Liver (tissue), 3 donors: ENCODE measurements around the gene PMIS2.

ENCODE experiments used
- EGR1 ChIP-seq, 2 donors: IDR thresholded peaks; 2 replicates each; pipeline ENCODE4 v1.6.1; 2016 to 2018; ENCODE audit warnings: antibody characterized with exemption in 2 of 2, low read depth in 2 of 2
- GABPA ChIP-seq, 2 donors: IDR thresholded peaks in 1 of 2; conservative IDR thresholded peaks in 1 of 2; 2 replicates each; pipeline ENCODE4 v1.6.1; 2016; ENCODE audit warnings: antibody characterized with exemption in 2 of 2, mild to moderate bottlenecking in 1 of 2, moderate library complexity in 1 of 2
- HNF4G ChIP-seq: IDR thresholded peaks from 2 replicates; pipeline ENCODE4 v1.6.1; 2016; ENCODE audit warnings: antibody characterized with exemption
- JUND ChIP-seq, 2 donors: IDR thresholded peaks; 2 replicates each; pipeline ENCODE4 v1.6.1; 2016; ENCODE audit warnings: antibody characterized with exemption in 2 of 2
- RAD21 ChIP-seq, 2 donors: IDR thresholded peaks; 2 replicates each; pipeline ENCODE4 v1.6.1; 2016; ENCODE audit warnings: antibody characterized with exemption in 2 of 2, mild to moderate bottlenecking in 2 of 2
- SP1 ChIP-seq: IDR thresholded peaks from 2 replicates; pipeline ENCODE4 v1.6.1; 2018; ENCODE audit warnings: antibody characterized with exemption, mild to moderate bottlenecking
- TAF1 ChIP-seq: conservative IDR thresholded peaks from 2 replicates; pipeline ENCODE4 v1.6.1; 2016; ENCODE audit warnings: antibody characterized with exemption, mild to moderate bottlenecking
- YY1 ChIP-seq: IDR thresholded peaks from 2 replicates; pipeline ENCODE4 v1.6.1; 2016; ENCODE audit warnings: antibody characterized with exemption, mild to moderate bottlenecking
- TF ChIP-seq, protein P1 (sequence below): fragments of 150-350 bp; IDR thresholded peaks from 2 replicates; pipeline ENCODE4 v1.5.1; 2017; ENCODE audit warnings: improper control_type of control experiment, low read depth, low read length; ENCODE audit not compliant: missing input control
- TF ChIP-seq, protein P2 (sequence below): IDR thresholded peaks from 2 replicates; pipeline ENCODE4 v1.6.1; 2016; ENCODE audit warnings: antibody characterized with exemption
- TF ChIP-seq, protein P3 (sequence below): IDR thresholded peaks from 2 replicates; pipeline ENCODE4 v1.6.1; 2016; ENCODE audit warnings: antibody characterized with exemption, mild to moderate bottlenecking
- TF ChIP-seq, protein P4 (sequence below): IDR thresholded peaks from 2 replicates; pipeline ENCODE4 v1.6.1; 2016; ENCODE audit warnings: antibody characterized with exemption
- TF ChIP-seq, protein P5 (sequence below): IDR thresholded peaks from 2 replicates; pipeline ENCODE4 v1.6.1; 2016; ENCODE audit warnings: antibody characterized with exemption
- donor health status: healthy.
- donor health status: healthy.

DNA sequence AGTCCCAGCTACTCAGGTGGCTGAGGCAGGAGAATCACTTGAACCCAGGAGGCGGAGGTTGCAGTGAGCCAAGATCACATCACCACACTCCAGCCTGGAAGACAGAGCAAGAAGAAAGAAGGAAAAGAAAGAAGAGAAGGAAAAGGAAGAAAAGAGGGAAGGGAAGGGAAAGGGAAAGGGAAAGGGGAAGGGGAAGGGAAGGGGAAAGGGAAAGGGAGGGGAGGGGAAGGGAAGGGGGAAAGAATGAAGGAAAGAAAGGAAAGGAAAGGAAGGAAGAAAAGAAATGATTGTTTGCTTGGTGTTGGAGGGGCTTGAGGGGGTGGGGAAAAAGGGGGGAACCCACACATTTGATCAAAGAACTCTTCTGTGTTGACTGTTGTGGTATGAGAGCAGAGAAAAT, 10.0 kb downstream of the PMIS2 start:
- TF ChIP-seq, protein P1, sequence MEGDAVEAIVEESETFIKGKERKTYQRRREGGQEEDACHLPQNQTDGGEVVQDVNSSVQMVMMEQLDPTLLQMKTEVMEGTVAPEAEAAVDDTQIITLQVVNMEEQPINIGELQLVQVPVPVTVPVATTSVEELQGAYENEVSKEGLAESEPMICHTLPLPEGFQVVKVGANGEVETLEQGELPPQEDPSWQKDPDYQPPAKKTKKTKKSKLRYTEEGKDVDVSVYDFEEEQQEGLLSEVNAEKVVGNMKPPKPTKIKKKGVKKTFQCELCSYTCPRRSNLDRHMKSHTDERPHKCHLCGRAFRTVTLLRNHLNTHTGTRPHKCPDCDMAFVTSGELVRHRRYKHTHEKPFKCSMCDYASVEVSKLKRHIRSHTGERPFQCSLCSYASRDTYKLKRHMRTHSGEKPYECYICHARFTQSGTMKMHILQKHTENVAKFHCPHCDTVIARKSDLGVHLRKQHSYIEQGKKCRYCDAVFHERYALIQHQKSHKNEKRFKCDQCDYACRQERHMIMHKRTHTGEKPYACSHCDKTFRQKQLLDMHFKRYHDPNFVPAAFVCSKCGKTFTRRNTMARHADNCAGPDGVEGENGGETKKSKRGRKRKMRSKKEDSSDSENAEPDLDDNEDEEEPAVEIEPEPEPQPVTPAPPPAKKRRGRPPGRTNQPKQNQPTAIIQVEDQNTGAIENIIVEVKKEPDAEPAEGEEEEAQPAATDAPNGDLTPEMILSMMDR, result no peak
- TF ChIP-seq RAD21 (IDR thresholded peaks at IDR 0.05) (no peak), JUND (IDR thresholded peaks at IDR 0.05) (no peak), EGR1 (IDR thresholded peaks at IDR 0.05; ENCODE audit: low read depth in 2 of 2) (no peak), TAF1 (no peak), HNF4G (no peak), GABPA (IDR thresholded peaks at IDR 0.05 in 1 of 2, conservative IDR thresholded peaks at IDR 0.05 in 1 of 2) (no peak), SP1 (no peak), YY1 (no peak)
- TF ChIP-seq, protein P2, sequence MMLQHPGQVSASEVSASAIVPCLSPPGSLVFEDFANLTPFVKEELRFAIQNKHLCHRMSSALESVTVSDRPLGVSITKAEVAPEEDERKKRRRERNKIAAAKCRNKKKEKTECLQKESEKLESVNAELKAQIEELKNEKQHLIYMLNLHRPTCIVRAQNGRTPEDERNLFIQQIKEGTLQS, result no peak
- TF ChIP-seq, protein P3, sequence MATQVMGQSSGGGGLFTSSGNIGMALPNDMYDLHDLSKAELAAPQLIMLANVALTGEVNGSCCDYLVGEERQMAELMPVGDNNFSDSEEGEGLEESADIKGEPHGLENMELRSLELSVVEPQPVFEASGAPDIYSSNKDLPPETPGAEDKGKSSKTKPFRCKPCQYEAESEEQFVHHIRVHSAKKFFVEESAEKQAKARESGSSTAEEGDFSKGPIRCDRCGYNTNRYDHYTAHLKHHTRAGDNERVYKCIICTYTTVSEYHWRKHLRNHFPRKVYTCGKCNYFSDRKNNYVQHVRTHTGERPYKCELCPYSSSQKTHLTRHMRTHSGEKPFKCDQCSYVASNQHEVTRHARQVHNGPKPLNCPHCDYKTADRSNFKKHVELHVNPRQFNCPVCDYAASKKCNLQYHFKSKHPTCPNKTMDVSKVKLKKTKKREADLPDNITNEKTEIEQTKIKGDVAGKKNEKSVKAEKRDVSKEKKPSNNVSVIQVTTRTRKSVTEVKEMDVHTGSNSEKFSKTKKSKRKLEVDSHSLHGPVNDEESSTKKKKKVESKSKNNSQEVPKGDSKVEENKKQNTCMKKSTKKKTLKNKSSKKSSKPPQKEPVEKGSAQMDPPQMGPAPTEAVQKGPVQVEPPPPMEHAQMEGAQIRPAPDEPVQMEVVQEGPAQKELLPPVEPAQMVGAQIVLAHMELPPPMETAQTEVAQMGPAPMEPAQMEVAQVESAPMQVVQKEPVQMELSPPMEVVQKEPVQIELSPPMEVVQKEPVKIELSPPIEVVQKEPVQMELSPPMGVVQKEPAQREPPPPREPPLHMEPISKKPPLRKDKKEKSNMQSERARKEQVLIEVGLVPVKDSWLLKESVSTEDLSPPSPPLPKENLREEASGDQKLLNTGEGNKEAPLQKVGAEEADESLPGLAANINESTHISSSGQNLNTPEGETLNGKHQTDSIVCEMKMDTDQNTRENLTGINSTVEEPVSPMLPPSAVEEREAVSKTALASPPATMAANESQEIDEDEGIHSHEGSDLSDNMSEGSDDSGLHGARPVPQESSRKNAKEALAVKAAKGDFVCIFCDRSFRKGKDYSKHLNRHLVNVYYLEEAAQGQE, result no peak
- TF ChIP-seq, protein P4, sequence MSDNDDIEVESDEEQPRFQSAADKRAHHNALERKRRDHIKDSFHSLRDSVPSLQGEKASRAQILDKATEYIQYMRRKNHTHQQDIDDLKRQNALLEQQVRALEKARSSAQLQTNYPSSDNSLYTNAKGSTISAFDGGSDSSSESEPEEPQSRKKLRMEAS, result no peak
- TF ChIP-seq, protein P5, sequence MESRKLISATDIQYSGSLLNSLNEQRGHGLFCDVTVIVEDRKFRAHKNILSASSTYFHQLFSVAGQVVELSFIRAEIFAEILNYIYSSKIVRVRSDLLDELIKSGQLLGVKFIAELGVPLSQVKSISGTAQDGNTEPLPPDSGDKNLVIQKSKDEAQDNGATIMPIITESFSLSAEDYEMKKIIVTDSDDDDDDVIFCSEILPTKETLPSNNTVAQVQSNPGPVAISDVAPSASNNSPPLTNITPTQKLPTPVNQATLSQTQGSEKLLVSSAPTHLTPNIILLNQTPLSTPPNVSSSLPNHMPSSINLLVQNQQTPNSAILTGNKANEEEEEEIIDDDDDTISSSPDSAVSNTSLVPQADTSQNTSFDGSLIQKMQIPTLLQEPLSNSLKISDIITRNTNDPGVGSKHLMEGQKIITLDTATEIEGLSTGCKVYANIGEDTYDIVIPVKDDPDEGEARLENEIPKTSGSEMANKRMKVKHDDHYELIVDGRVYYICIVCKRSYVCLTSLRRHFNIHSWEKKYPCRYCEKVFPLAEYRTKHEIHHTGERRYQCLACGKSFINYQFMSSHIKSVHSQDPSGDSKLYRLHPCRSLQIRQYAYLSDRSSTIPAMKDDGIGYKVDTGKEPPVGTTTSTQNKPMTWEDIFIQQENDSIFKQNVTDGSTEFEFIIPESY, result no peak
